Lung (tissue), 12 donors: ENCODE results near the gene RERE. TPM values are rescaled to one million over a fixed set of nuclear protein-coding genes. Genes with fewer than 3 reads are reported as not detected.

Source experiments
- ATAC-seq: fragments of 200-7000 bp; cut with Tn5 transposase; one replicate; pipeline ENCODE4 v1.9.1; 2020; ENCODE audit warnings: moderate number of reproducible peaks; ENCODE audit not compliant: insufficient read depth, low FRiP score
- DNase-seq, 3 donors: peaks; one replicate each; pipeline ENCODE4 v3.0.0-alpha.2; 2013 to 2017
- H3K27ac ChIP-seq, 2 donors: one replicate each; pipeline ENCODE4 v1.5.1; 2013; ENCODE audit warnings: mild to moderate bottlenecking in 2 of 2, moderate library complexity in 2 of 2, control low read depth in 1 of 2, inconsistent platforms in 1 of 2, low read depth in 1 of 2, low read length in 1 of 2
- H3K27me3 ChIP-seq, 3 donors: one replicate each; pipeline ENCODE4 v1.5.1; 2013; ENCODE audit warnings: low read length in 2 of 3; ENCODE audit not compliant: control insufficient read depth in 3 of 3, insufficient read depth in 3 of 3
- H3K36me3 ChIP-seq, 4 donors: one replicate each; pipeline ENCODE4 v1.5.1; 2013; ENCODE audit warnings: low read length in 4 of 4, mild to moderate bottlenecking in 1 of 4, moderate library complexity in 1 of 4; ENCODE audit not compliant: control insufficient read depth in 4 of 4, insufficient read depth in 4 of 4
- H3K4me1 ChIP-seq, 5 donors: one replicate each; pipeline ENCODE4 v1.5.1; 2013; ENCODE audit warnings: low read length in 5 of 5, mild to moderate bottlenecking in 2 of 5, moderate library complexity in 1 of 5; ENCODE audit not compliant: control insufficient read depth in 5 of 5, insufficient read depth in 5 of 5
- H3K4me3 ChIP-seq: one replicate; pipeline ENCODE4 v1.5.1; 2013; ENCODE audit warnings: mild to moderate bottlenecking, control low read depth, moderate library complexity
- H3K9ac ChIP-seq, 2 donors: one replicate each; pipeline ENCODE4 v1.5.1; 2013; ENCODE audit warnings: low read length in 2 of 2, control low read depth in 1 of 2; ENCODE audit not compliant: insufficient read depth in 1 of 2
- H3K9me3 ChIP-seq, 4 donors: one replicate each; pipeline ENCODE4 v1.5.1; 2013; ENCODE audit warnings: low read length in 3 of 4, mild to moderate bottlenecking in 1 of 4, moderate library complexity in 1 of 4; ENCODE audit not compliant: control insufficient read depth in 4 of 4, insufficient read depth in 3 of 4
- CTCF ChIP-seq: IDR thresholded peaks from 2 replicates; pipeline ENCODE4 v1.5.1; 2012; ENCODE audit warnings: mild to moderate bottlenecking; ENCODE audit errors: control extremely low read depth, extremely low read depth
- WGBS, 2 donors: extraction: QIAGEN DNeasy Blood & Tissue Kit; methylation state at CpG; one replicate each; pipeline ENCODE4 v1.1.7; 2013; 5-methylcytosine and 5-hydroxymethylcytosine counted together
- polyA plus RNA-seq, 2 donors: library from polyadenylated mRNA; stranded (reverse); fragments of 200-250 nt; gene quantifications; one replicate each; pipeline ENCODE4 v1.2.1, GENCODE V29; 2013
- total RNA-seq, 2 donors: library from RNA; depleted of rRNA in 1 of 2; stranded (reverse); fragments of >200 nt in 1 of 2; gene quantifications; one replicate each; pipeline ENCODE4 v1.2.1, GENCODE V29; 2014 to 2021
- donor health status: control.
- donor health status: control.
- donor health status: Bipolar disorder and iron deficiency.
- donor health status: healthy.
- donor health status: DM: yes; HTN: yes; CAD: no.

Gene RERE
- total and polyA plus RNA-seq, 4 donors = 21.7 to 207 (median 57.5) TPM

- Histone ChIP-seq H3K9ac (no peak overlapping the region), H3K4me1 (peaks cover 4 to 24% (median 18%) of the 10 kb centered on the region in 5 donors), H3K9me3 (no peaks in the 10 kb centered on the region), H3K36me3 (peaks cover 17 to 74% (median 46%) of the 10 kb centered on the region in 4 donors), H3K27me3 (no peaks in the 10 kb centered on the region), H3K27ac (no peak overlapping the region), H3K4me3 (no peak overlapping the region)
- no peak for ATAC-seq
- DNase-seq = no peak
- 90 to 93% methylated on average over 13 of the region's 13 CpGs for WGBS, 2 donors
- no peak for TF ChIP-seq CTCF
These were observed 454.7 kb downstream of the RERE start for GRCh38 chr1:8362701-8363101.

- H3K27ac ChIP-seq = no peak overlapping the region
- H3K4me1 ChIP-seq = peaks cover 3 to 24% (median 14%) of the 10 kb centered on the region in 5 donors
- no peak for ATAC-seq
- no peak for TF ChIP-seq CTCF
- H3K9me3 ChIP-seq = no peaks in the 10 kb centered on the region
- peaks cover 17 to 86% (median 56%) of the 10 kb centered on the region in 4 donors for H3K36me3 ChIP-seq
- WGBS, 2 donors = 90 to 92% methylated on average over 19 to 21 of the region's 21 CpGs
- H3K4me3 ChIP-seq = no peak overlapping the region
- no peaks in the 10 kb centered on the region for H3K27me3 ChIP-seq
- no peak overlapping the region for H3K9ac ChIP-seq
- DNase-seq = no peak
These were observed 456.1 kb downstream of the RERE start for GRCh38 chr1:8361198-8361849.

GRCh38 chr1:8360493-8361197 lies 456.8 kb downstream of the RERE start:
- H3K9ac ChIP-seq = no peak overlapping the region
- DNase-seq (no peak), ATAC-seq (no peak)
- H3K4me1 ChIP-seq = peaks cover 3 to 24% (median 14%) of the 10 kb centered on the region in 5 donors
- no peaks in the 10 kb centered on the region for H3K27me3 ChIP-seq
- WGBS, 2 donors = 91 to 93% methylated on average over 23 to 26 of the region's 26 CpGs
- TF ChIP-seq CTCF = no peak
- no peak overlapping the region for H3K4me3 ChIP-seq
- H3K9me3 ChIP-seq = no peaks in the 10 kb centered on the region
- H3K36me3 ChIP-seq = peaks cover 17 to 86% (median 59%) of the 10 kb centered on the region in 4 donors
- no peak overlapping the region for H3K27ac ChIP-seq
